Keratinocyte (primary cell): Measurements from ENCODE around the gene PLA2G4F. TPM values are rescaled to one million over a fixed set of nuclear protein-coding genes. Genes with fewer than 3 reads are reported as not detected.

Source experiments
- DNase-seq: peaks from one replicate; pipeline ENCODE4 v3.0.0-alpha.2; 2011; ENCODE audit warnings: low read depth, missing footprints, low spot score
- FAIRE-seq: peaks from 2 replicates; lab custom pipeline; 2011; peaks lifted over from hg19 to GRCh38; lab: Jason Lieb, UNC
- H2AFZ ChIP-seq: 2 replicates; pipeline ENCODE4 v1.6.0; 2012; ENCODE audit warnings: low read length, control low read depth, inconsistent platforms; ENCODE audit not compliant: control insufficient read depth
- H3K27ac ChIP-seq: 2 replicates; pipeline ENCODE4 v1.5.1; 2011; ENCODE audit warnings: low read length; ENCODE audit not compliant: control insufficient read depth, insufficient read depth
- H3K27me3 ChIP-seq: 3 replicates; pipeline ENCODE4 v1.6.0; 2011; ENCODE audit warnings: low read length; ENCODE audit not compliant: control insufficient read depth, insufficient read depth; ENCODE audit errors: extremely low read depth
- H3K36me3 ChIP-seq, 2 experiments: 2 replicates in 1 of 2; 3 replicates in 1 of 2; pipeline ENCODE4 v1.5.1; 2011; ENCODE audit warnings: low read length in 2 of 2, mild to moderate bottlenecking in 1 of 2; ENCODE audit not compliant: control insufficient read depth in 2 of 2, insufficient read depth in 2 of 2; ENCODE audit errors: extremely low read depth in 1 of 2
- H3K4me1 ChIP-seq: 3 replicates; pipeline ENCODE4 v1.5.1; 2011; ENCODE audit warnings: low read length; ENCODE audit not compliant: control insufficient read depth, insufficient read depth; ENCODE audit errors: extremely low read depth
- H3K4me2 ChIP-seq: 3 replicates; pipeline ENCODE4 v1.6.0; 2011; ENCODE audit warnings: low read depth, low read length; ENCODE audit not compliant: control insufficient read depth, insufficient read depth; ENCODE audit errors: extremely low read depth
- H3K4me3 ChIP-seq, 3 experiments: fragments of 200-600 bp in 1 of 3; sonication (generic) in 1 of 3; 2 replicates in 2 of 3; 3 replicates in 1 of 3; pipeline ENCODE4 v1.5.1; 2011 to 2016; ENCODE audit warnings: low read length in 3 of 3, mild to moderate bottlenecking in 3 of 3, control low read depth in 2 of 3, inconsistent platforms in 1 of 3, low read depth in 1 of 3, mixed read lengths in 1 of 3, mixed run types in 1 of 3, moderate library complexity in 1 of 3; ENCODE audit not compliant: control insufficient read depth in 2 of 3, insufficient read depth in 2 of 3; ENCODE audit errors: extremely low read depth in 1 of 3
- H3K79me2 ChIP-seq: 2 replicates; pipeline ENCODE4 v1.6.0; 2012; ENCODE audit warnings: low read length; ENCODE audit not compliant: control insufficient read depth, insufficient read depth
- H3K9ac ChIP-seq: 3 replicates; pipeline ENCODE4 v1.6.0; 2011; ENCODE audit warnings: low read length; ENCODE audit not compliant: control insufficient read depth, insufficient read depth; ENCODE audit errors: extremely low read depth
- H3K9me1 ChIP-seq: 3 replicates; pipeline ENCODE4 v1.6.0; 2011; ENCODE audit warnings: low read length; ENCODE audit not compliant: control insufficient read depth, insufficient read depth; ENCODE audit errors: extremely low read depth
- H3K9me3 ChIP-seq: 2 replicates; pipeline ENCODE4 v1.5.1; 2012; ENCODE audit warnings: low read depth, low read length; ENCODE audit not compliant: control insufficient read depth
- H4K20me1 ChIP-seq: 3 replicates; pipeline ENCODE4 v1.6.0; 2011; ENCODE audit warnings: low read length; ENCODE audit not compliant: control insufficient read depth, insufficient read depth; ENCODE audit errors: extremely low read depth
- EZH2 ChIP-seq: IDR thresholded peaks from one replicate; pipeline ENCODE4 v1.6.1; 2012; ENCODE audit warnings: inconsistent platforms, mild to moderate bottlenecking, low read length, moderate library complexity
- dilution Hi-C: fragments of 300-500 bp; cut with MboI; formaldehyde crosslinking; loops from one replicate; pipeline ENCODE4 v1.7.0; 2020; ENCODE audit warnings: low sequenced_read_pairs; ENCODE audit not compliant: extremely low pct_ligation_motif_present
- polyA plus RNA-seq, 5 experiments: library from polyadenylated mRNA; depleted of rRNA in 3 of 5; stranded (reverse) in 3 of 5; stranded (forward) in 1 of 5; unstranded in 1 of 5; fragments of >200 nt; gene quantifications; 1 replicate in 1 of 5; 2 replicates in 3 of 5; 3 replicates in 1 of 5; pipeline versions ENCODE4 v1.2.1 to v1.2.3, GENCODE V29; 2011 to 2012; ENCODE audit warnings: missing spikeins in 2 of 5, low read depth in 1 of 5, low replicate concordance in 1 of 5
- TF ChIP-seq, protein P1 (sequence below), 3 experiments: IDR thresholded peaks in 1 of 3; conservative IDR thresholded peaks in 1 of 3; optimal IDR thresholded peaks in 1 of 3; 2 replicates in 2 of 3; 3 replicates in 1 of 3; pipeline versions ENCODE3 to v1.5.1; 2011; ENCODE audit warnings: low read length in 3 of 3, mild to moderate bottlenecking in 3 of 3, moderate library complexity in 2 of 3, control low read depth in 1 of 3, inconsistent platforms in 1 of 3; ENCODE audit not compliant: insufficient read depth in 2 of 3; ENCODE audit errors: extremely low read depth in 1 of 3

Gene PLA2G4F
- polyA plus RNA-seq, 1 donor (not counting 4 experiments of a cell fraction or from before 2014, with no cell fraction given) = 4.4 TPM

GRCh38 chr15:42191610-42192346 lies 35.3 kb upstream of the PLA2G4F start:
- H3K9me3 ChIP-seq = no peaks in the 10 kb centered on the region
- H3K4me2 ChIP-seq = no peak overlapping the region
- no peak overlapping the region for H2AFZ ChIP-seq
- no peak overlapping the region for H3K9ac ChIP-seq
- no peak for FAIRE-seq
- TF ChIP-seq, protein P1, sequence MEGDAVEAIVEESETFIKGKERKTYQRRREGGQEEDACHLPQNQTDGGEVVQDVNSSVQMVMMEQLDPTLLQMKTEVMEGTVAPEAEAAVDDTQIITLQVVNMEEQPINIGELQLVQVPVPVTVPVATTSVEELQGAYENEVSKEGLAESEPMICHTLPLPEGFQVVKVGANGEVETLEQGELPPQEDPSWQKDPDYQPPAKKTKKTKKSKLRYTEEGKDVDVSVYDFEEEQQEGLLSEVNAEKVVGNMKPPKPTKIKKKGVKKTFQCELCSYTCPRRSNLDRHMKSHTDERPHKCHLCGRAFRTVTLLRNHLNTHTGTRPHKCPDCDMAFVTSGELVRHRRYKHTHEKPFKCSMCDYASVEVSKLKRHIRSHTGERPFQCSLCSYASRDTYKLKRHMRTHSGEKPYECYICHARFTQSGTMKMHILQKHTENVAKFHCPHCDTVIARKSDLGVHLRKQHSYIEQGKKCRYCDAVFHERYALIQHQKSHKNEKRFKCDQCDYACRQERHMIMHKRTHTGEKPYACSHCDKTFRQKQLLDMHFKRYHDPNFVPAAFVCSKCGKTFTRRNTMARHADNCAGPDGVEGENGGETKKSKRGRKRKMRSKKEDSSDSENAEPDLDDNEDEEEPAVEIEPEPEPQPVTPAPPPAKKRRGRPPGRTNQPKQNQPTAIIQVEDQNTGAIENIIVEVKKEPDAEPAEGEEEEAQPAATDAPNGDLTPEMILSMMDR (optimal IDR thresholded peaks at IDR 0.05 in 1 of 3, IDR thresholded peaks at IDR 0.05 in 1 of 3, conservative IDR thresholded peaks at IDR 0.05 in 1 of 3; ENCODE audit: extremely low read depth in 1 of 3, insufficient read depth in 2 of 3, low read length in 3 of 3) = no peak
- H3K9me1 ChIP-seq = no peaks in the 10 kb centered on the region
- no peaks in the 10 kb centered on the region for H4K20me1 ChIP-seq
- no peak for DNase-seq
- H3K79me2 ChIP-seq = peaks cover 3% of the 10 kb centered on the region
- H3K36me3 ChIP-seq = peaks cover 11 to 17% of the 10 kb centered on the region in 2 experiments
- H3K4me1 ChIP-seq = no peaks in the 10 kb centered on the region
- H3K27ac ChIP-seq = no peak overlapping the region
- no peak overlapping the region for H3K4me3 ChIP-seq
- dilution Hi-C loops = no loop called here
- no peaks in the 10 kb centered on the region for H3K27me3 ChIP-seq

- Histone ChIP-seq H3K9ac (no peak overlapping the region), H3K9me1 (no peaks in the 10 kb centered on the region), H3K27ac (no peak overlapping the region), H3K4me2 (no peak overlapping the region), H3K36me3 (peaks cover 11 to 17% of the 10 kb centered on the region in 2 experiments), H3K4me3 (no peak overlapping the region), H2AFZ (no peak overlapping the region), H3K9me3 (no peaks in the 10 kb centered on the region), H3K27me3 (no peaks in the 10 kb centered on the region), H4K20me1 (no peaks in the 10 kb centered on the region), H3K4me1 (no peaks in the 10 kb centered on the region), H3K79me2 (peaks cover 3% of the 10 kb centered on the region)
- dilution Hi-C loops = no loop called here
- no peak for FAIRE-seq
- no peak for DNase-seq
- no peak for TF ChIP-seq EZH2
- TF ChIP-seq, protein P1 (optimal IDR thresholded peaks at IDR 0.05 in 1 of 3, IDR thresholded peaks at IDR 0.05 in 1 of 3, conservative IDR thresholded peaks at IDR 0.05 in 1 of 3; ENCODE audit: extremely low read depth in 1 of 3, insufficient read depth in 2 of 3, low read length in 3 of 3) = no peak
These were observed 33.9 kb upstream of the PLA2G4F start for GRCh38 chr15:42190370-42190769.
